ENCODE results near the gene MIA2. TPM values are rescaled to one million over a fixed set of nuclear protein-coding genes. Genes with fewer than 3 reads are reported as not detected.

MIA2 gene
- total RNA-seq, 1 experiment from 2014 or later: 15.0 TPM

- H3K23me2 ChIP-seq (ENCODE audit: insufficient read length, low read depth, low read length, poor library complexity, severe bottlenecking): no peaks in the 10 kb centered on the region
- no peak overlapping the region for H3T11ph ChIP-seq (ENCODE audit: low read length)
- no peak overlapping the region for H2AFZ ChIP-seq (ENCODE audit: low read length)
- no peaks in the 10 kb centered on the region for H3K79me1 ChIP-seq (ENCODE audit: insufficient read depth, low read depth, low read length, poor library complexity, severe bottlenecking)
- H2AK5ac ChIP-seq (ENCODE audit: insufficient read length, low read length): no peak overlapping the region
- peak overlapping the region in 1 of 3 experiments; percentile 41; a peak in 1 of 7 replicates for H3K27ac Mint-ChIP-seq
- H3K27me3 ChIP-seq (ENCODE audit: insufficient read depth, low read length): no peaks in the 10 kb centered on the region
- H3K79me2 ChIP-seq (ENCODE audit: insufficient read depth, low read length): no peaks in the 10 kb centered on the region
- H3K4me1 ChIP-seq (ENCODE audit: insufficient read depth, low read length): peaks cover 8% of the 10 kb centered on the region
- H4K91ac ChIP-seq (ENCODE audit: insufficient read length, low read depth, low read length): no peak overlapping the region
- no peak overlapping the region for H3K9ac ChIP-seq (ENCODE audit: extremely low read depth, insufficient read length, low read length)
- H3K4me3 Mint-ChIP-seq: no peak overlapping the region; a peak in 1 of 5 replicates
- H2BK15ac ChIP-seq (ENCODE audit: low read depth, low read length): no peak overlapping the region
- H4K5ac ChIP-seq (ENCODE audit: insufficient read length, low read depth, low read length): no peak overlapping the region
- no peaks in the 10 kb centered on the region for H4K20me1 ChIP-seq (ENCODE audit: control insufficient read depth, insufficient read depth, insufficient read length)
- H3K56ac ChIP-seq (ENCODE audit: insufficient read length, low read depth, low read length): no peak overlapping the region
- H3K4me2 ChIP-seq (ENCODE audit: insufficient read depth, insufficient read length, low read length): no peak overlapping the region
- H3K14ac ChIP-seq (ENCODE audit: insufficient read depth, low read length): no peak overlapping the region
- H3K36me3 Mint-ChIP-seq (ENCODE audit: insufficient read depth in 1 of 3, low read depth in 3 of 3): peaks cover 10 to 24% (median 18%) of the 10 kb centered on the region in 3 experiments; a peak in 6 of 7 replicates
- no peak overlapping the region for H2BK120ac ChIP-seq (ENCODE audit: low read depth, low read length, poor library complexity, severe bottlenecking)
- no peaks in the 10 kb centered on the region for H3K9me3 ChIP-seq (ENCODE audit: control insufficient read depth, low read depth, low read length)
- no peak overlapping the region for H3K4ac ChIP-seq (ENCODE audit: low read depth, low read length)
- no peaks in the 10 kb centered on the region for H3K9me3 Mint-ChIP-seq
- H3K4me1 Mint-ChIP-seq: peaks cover 17 to 20% of the 10 kb centered on the region in 2 experiments
- H3K18ac ChIP-seq (ENCODE audit: insufficient read length, low read depth, low read length): no peak overlapping the region
- whole genome bisulfite sequencing (ENCODE audit: extremely low coverage, insufficient read length, low lambda C conversion rate): no CpG with 5 or more reads among the region's 4 CpGs
- no peak overlapping the region for H4K8ac ChIP-seq (replicated peaks; ENCODE audit: insufficient read length, low read depth, low read length)
- no peak overlapping the region for H3K27ac ChIP-seq (ENCODE audit: insufficient read length, low read depth, low read length)
- TF ChIP-seq CTCF (conservative IDR thresholded peaks at IDR 0.05): no peak
- DNase-seq: no peak
- H2BK12ac ChIP-seq (ENCODE audit: insufficient read length, low read depth, low read length): no peak overlapping the region
- H3K23ac ChIP-seq (ENCODE audit: insufficient read length, low read depth, low read length): no peak overlapping the region
- no peak overlapping the region for H2BK5ac ChIP-seq (ENCODE audit: insufficient read length, low read length)
- H3K27me3 Mint-ChIP-seq (ENCODE audit: low read depth): no peaks in the 10 kb centered on the region
- no peak overlapping the region for H2BK20ac ChIP-seq (ENCODE audit: low read depth, low read length, poor library complexity, severe bottlenecking)
Observed at GRCh38 chr14:39184628-39185255, 49.0 kb upstream of the MIA2 start.
